IPS-15b (cell line): ENCODE data around the gene HABP2.

ENCODE experiments used
- H3K27me3 ChIP-seq: one replicate; pipeline ENCODE4 v1.6.1; 2013; ENCODE audit warnings: low read length; ENCODE audit not compliant: control insufficient read depth, insufficient read depth
- H3K36me3 ChIP-seq: one replicate; pipeline ENCODE4 v1.6.1; 2013; ENCODE audit warnings: low read length; ENCODE audit not compliant: control insufficient read depth, insufficient read depth
- H3K4me1 ChIP-seq: one replicate; pipeline ENCODE4 v1.6.1; 2013; ENCODE audit warnings: mild to moderate bottlenecking, low read length; ENCODE audit not compliant: control insufficient read depth, insufficient read depth
- H3K4me3 ChIP-seq: one replicate; pipeline ENCODE4 v1.5.1; 2013; ENCODE audit warnings: low read depth, low read length
- H3K9ac ChIP-seq: one replicate; pipeline ENCODE4 v1.6.1; 2013; ENCODE audit warnings: low read depth, mild to moderate bottlenecking, low read length
- H3K9me3 ChIP-seq: one replicate; pipeline ENCODE4 v1.6.1; 2013; ENCODE audit warnings: mild to moderate bottlenecking, low read length; ENCODE audit not compliant: control insufficient read depth, insufficient read depth

The HABP2 gene

GRCh38 chr10:113544392-113544791 is 8.5 kb upstream of the HABP2 start:
- no peaks in the 10 kb centered on the region for H3K4me1 ChIP-seq
- no peaks in the 10 kb centered on the region for H3K36me3 ChIP-seq
- no peak overlapping the region for H3K4me3 ChIP-seq
- no peaks in the 10 kb centered on the region for H3K9me3 ChIP-seq
- H3K27me3 ChIP-seq: peaks cover 15% of the 10 kb centered on the region
- H3K9ac ChIP-seq: no peak overlapping the region

GRCh38 chr10:113547426-113547825 is 5.4 kb upstream of the HABP2 start:
- Histone ChIP-seq H3K9me3 (no peaks in the 10 kb centered on the region), H3K4me1 (no peaks in the 10 kb centered on the region), H3K27me3 (peaks cover 26% of the 10 kb centered on the region), H3K36me3 (no peaks in the 10 kb centered on the region), H3K4me3 (no peak overlapping the region), H3K9ac (no peak overlapping the region)

GRCh38 chr10:113549856-113550255 is 3.0 kb upstream of the HABP2 start:
- no peak overlapping the region for H3K4me3 ChIP-seq
- peaks cover 46% of the 10 kb centered on the region for H3K27me3 ChIP-seq
- H3K4me1 ChIP-seq: no peaks in the 10 kb centered on the region
- no peak overlapping the region for H3K9ac ChIP-seq
- H3K9me3 ChIP-seq: no peaks in the 10 kb centered on the region
- no peaks in the 10 kb centered on the region for H3K36me3 ChIP-seq

GRCh38 chr10:113550365-113550764 is 2.5 kb upstream of the HABP2 start:
- H3K27me3 ChIP-seq: peaks cover 51% of the 10 kb centered on the region
- no peaks in the 10 kb centered on the region for H3K4me1 ChIP-seq
- H3K9ac ChIP-seq: no peak overlapping the region
- H3K36me3 ChIP-seq: no peaks in the 10 kb centered on the region
- no peak overlapping the region for H3K4me3 ChIP-seq
- H3K9me3 ChIP-seq: no peaks in the 10 kb centered on the region

- Histone ChIP-seq H3K4me3 (no peak overlapping the region), H3K9ac (no peak overlapping the region), H3K36me3 (no peaks in the 10 kb centered on the region), H3K9me3 (no peaks in the 10 kb centered on the region), H3K27me3 (peaks cover 64% of the 10 kb centered on the region), H3K4me1 (peaks cover 4% of the 10 kb centered on the region)
Observed at GRCh38 chr10:113552014-113552413, 839 bp upstream of the HABP2 start.

GRCh38 chr10:113553149-113553548 is 296 bp downstream of the HABP2 start:
- peaks cover 12% of the 10 kb centered on the region for H3K4me1 ChIP-seq
- H3K36me3 ChIP-seq: no peaks in the 10 kb centered on the region
- peaks cover 75% of the 10 kb centered on the region for H3K27me3 ChIP-seq
- H3K4me3 ChIP-seq: no peak overlapping the region
- no peak overlapping the region for H3K9ac ChIP-seq
- no peaks in the 10 kb centered on the region for H3K9me3 ChIP-seq

GRCh38 chr10:113554214-113554613 is 1.4 kb downstream of the HABP2 start:
- Histone ChIP-seq H3K9me3 (no peaks in the 10 kb centered on the region), H3K27me3 (peaks cover 83% of the 10 kb centered on the region), H3K36me3 (no peaks in the 10 kb centered on the region), H3K4me3 (no peak overlapping the region), H3K4me1 (peaks cover 15% of the 10 kb centered on the region), H3K9ac (no peak overlapping the region)

GRCh38 chr10:113555245-113555644 is 2.4 kb downstream of the HABP2 start:
- Histone ChIP-seq H3K36me3 (no peaks in the 10 kb centered on the region), H3K4me1 (peaks cover 17% of the 10 kb centered on the region), H3K27me3 (peaks cover 92% of the 10 kb centered on the region), H3K9me3 (no peaks in the 10 kb centered on the region), H3K4me3 (no peak overlapping the region), H3K9ac (no peak overlapping the region)

- peaks cover 17% of the 10 kb centered on the region for H3K4me1 ChIP-seq
- H3K27me3 ChIP-seq: peaks cover 92% of the 10 kb centered on the region
- H3K4me3 ChIP-seq: no peak overlapping the region
- no peaks in the 10 kb centered on the region for H3K36me3 ChIP-seq
- H3K9me3 ChIP-seq: no peaks in the 10 kb centered on the region
- no peak overlapping the region for H3K9ac ChIP-seq
Observed at GRCh38 chr10:113555751-113556150, 2.9 kb downstream of the HABP2 start.

GRCh38 chr10:113557424-113557862 is 4.6 kb downstream of the HABP2 start:
- Histone ChIP-seq H3K4me1 (peaks cover 17% of the 10 kb centered on the region), H3K36me3 (no peaks in the 10 kb centered on the region), H3K9me3 (no peaks in the 10 kb centered on the region), H3K4me3 (peak overlapping the region; percentile 4), H3K9ac (no peak overlapping the region), H3K27me3 (peaks cover 97% of the 10 kb centered on the region)

- H3K4me1 ChIP-seq: peaks cover 17% of the 10 kb centered on the region
- H3K9me3 ChIP-seq: no peaks in the 10 kb centered on the region
- no peak overlapping the region for H3K9ac ChIP-seq
- H3K4me3 ChIP-seq: peak overlapping the region; percentile 4
- H3K27me3 ChIP-seq: peaks cover 97% of the 10 kb centered on the region
- no peaks in the 10 kb centered on the region for H3K36me3 ChIP-seq
Observed at GRCh38 chr10:113557903-113558321, 5.1 kb downstream of the HABP2 start.

- Histone ChIP-seq H3K27me3 (peaks cover 80% of the 10 kb centered on the region), H3K4me3 (no peak overlapping the region), H3K9ac (no peak overlapping the region), H3K4me1 (peaks cover 17% of the 10 kb centered on the region), H3K9me3 (no peaks in the 10 kb centered on the region), H3K36me3 (no peaks in the 10 kb centered on the region)
Observed at GRCh38 chr10:113560071-113560470, 7.2 kb downstream of the HABP2 start.
